ENCODE results near the gene SHMT1.
"Not testable (repeated sequence)": the region's sequence is repeated elsewhere in the genome, so short reads cannot be mapped to it uniquely, and the experiment has no call there.

Gene SHMT1

DNA sequence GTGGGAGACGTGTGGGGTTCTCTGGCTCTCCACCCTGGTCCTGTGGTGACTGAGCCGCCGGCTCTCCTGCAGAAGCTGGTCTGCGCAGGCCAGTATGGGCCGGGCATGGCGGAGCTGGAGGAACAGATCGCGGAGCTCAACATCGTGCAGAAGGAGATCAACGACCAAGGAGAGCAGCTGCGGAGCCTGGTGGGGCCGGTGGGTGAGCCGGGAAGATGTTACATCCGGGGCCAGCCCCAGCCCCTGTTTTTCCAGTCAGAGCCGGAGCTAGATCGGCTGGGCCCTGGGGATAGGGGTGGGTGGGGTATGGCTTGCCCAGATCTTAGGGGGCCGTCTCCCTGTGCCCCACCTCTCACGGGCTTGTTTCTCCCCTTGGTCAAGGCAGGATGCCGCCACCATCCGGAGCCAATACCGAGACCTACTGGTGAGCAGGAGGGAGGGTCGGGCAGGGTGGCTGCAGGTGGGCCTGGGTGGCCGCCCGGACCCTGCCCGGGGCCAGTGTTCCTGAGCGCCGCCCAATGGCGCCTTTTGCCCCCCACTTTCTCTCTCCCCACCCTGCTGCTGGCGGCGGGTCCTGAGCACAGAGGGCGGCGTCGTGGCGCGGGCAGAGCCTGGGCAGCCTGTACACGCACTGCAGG lies 19.2 kb upstream of the SHMT1 start:
- no peak for DNase-seq (ENCODE audit: extremely low spot score)
- POLR2A ChIA-PET, result no interaction called here
- CTCF ChIA-PET, result no interaction called here
- TF ChIP-seq ELF4 (IDR thresholded peaks at IDR 0.05) (no peak), CTBP1 (IDR thresholded peaks at IDR 0.05; ENCODE audit: borderline replicate concordance) (no peak), SUZ12 (IDR thresholded peaks at IDR 0.05) (no peak), ZNF384 (IDR thresholded peaks at IDR 0.05) (no peak)
- TF ChIP-seq, protein P1, sequence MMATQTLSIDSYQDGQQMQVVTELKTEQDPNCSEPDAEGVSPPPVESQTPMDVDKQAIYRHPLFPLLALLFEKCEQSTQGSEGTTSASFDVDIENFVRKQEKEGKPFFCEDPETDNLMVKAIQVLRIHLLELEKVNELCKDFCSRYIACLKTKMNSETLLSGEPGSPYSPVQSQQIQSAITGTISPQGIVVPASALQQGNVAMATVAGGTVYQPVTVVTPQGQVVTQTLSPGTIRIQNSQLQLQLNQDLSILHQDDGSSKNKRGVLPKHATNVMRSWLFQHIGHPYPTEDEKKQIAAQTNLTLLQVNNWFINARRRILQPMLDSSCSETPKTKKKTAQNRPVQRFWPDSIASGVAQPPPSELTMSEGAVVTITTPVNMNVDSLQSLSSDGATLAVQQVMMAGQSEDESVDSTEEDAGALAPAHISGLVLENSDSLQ (IDR thresholded peaks at IDR 0.05), result no peak

DNA sequence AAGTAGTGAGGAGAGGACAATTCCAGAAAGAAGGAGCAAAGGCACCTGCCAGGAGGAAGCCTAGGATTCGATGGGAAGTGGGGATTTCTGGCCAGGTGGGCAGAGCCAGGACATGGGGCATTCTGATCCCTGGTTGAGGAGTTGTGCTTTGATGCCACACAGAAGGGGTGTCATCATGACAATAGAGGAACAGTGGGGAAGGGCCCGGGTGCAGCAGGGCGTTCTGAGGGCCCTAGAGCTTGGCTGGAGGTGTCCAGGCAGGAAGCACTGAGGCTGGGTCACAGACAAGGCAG lies 18.5 kb upstream of the SHMT1 start:
- ChIA-PET CTCF (no interaction called here), POLR2A (no interaction called here)
- TF ChIP-seq, protein P1 (IDR thresholded peaks at IDR 0.05), result no peak
- no peak for TF ChIP-seq LEF1 (IDR thresholded peaks at IDR 0.05; ENCODE audit: borderline replicate concordance)
- no peak for TF ChIP-seq BHLHE40 (IDR thresholded peaks at IDR 0.05; ENCODE audit: borderline replicate concordance)
- no peak for TF ChIP-seq TARDBP (IDR thresholded peaks at IDR 0.05)
- TF ChIP-seq FOXK2 (IDR thresholded peaks at IDR 0.05), result no peak
- no peak for TF ChIP-seq ARNT (IDR thresholded peaks at IDR 0.05)
- TF ChIP-seq ELF4 (IDR thresholded peaks at IDR 0.05), result no peak
- no peak for TF ChIP-seq NFRKB (IDR thresholded peaks at IDR 0.05)
- TF ChIP-seq L3MBTL2 (conservative IDR thresholded peaks at IDR 0.05), result no peak
- no peak for TF ChIP-seq FOXA1 (IDR thresholded peaks at IDR 0.05)
- no peak for TF ChIP-seq HDGF (IDR thresholded peaks at IDR 0.05; ENCODE audit: borderline replicate concordance)
- no peak for TF ChIP-seq SP1 (IDR thresholded peaks at IDR 0.05)
- no peak for TF ChIP-seq SUZ12 (IDR thresholded peaks at IDR 0.05)
- no peak for TF ChIP-seq ZNF384 (IDR thresholded peaks at IDR 0.05)
- no peak for TF ChIP-seq CTBP1 (IDR thresholded peaks at IDR 0.05; ENCODE audit: borderline replicate concordance)
- no peak for TF ChIP-seq FOXM1 (IDR thresholded peaks at IDR 0.05; ENCODE audit: borderline replicate concordance)
- no peak for DNase-seq (ENCODE audit: extremely low spot score)

DNA sequence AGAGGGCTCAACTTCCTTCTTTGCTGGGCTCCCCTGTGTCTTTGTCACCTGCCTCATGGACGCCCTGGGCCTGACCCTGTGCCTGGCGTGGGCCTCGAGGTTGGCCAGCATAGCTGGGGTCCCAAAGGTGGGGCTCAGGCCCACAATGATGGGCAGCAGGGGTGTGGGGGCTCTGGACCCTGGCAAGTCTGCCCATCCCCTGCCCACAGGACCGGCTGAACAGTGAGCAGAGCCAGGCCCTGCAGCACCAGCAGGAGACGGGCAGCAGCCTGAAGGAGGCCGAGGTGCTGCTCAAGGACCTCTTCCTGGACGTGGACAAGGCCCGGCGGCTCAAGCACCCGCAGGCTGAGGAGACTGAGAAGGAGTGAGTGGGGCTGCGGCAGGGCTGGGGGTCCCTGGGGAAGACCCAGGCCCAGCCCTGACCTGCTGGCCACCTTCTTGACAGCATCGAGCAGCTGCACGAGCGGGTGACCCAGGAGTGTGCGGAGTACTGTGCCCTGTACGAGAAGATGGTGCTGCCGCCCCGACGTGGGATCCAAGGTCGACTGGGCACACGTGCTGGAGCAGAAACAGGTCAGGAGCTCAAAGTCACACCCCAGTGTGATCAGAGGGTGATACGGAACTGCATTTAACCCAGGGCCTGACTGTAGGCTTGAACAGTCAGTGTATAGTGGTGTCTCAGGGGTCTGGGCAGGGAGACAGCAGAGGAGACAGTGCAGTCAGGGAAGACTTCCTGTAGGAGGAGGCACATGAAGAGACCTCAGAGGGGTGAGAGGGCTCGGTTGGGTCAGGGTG lies 18.0 kb upstream of the SHMT1 start:
- CTCF ChIA-PET, result no interaction called here
- no peak for DNase-seq (ENCODE audit: extremely low spot score)
- POLR2A ChIA-PET, result no interaction called here
- TF ChIP-seq L3MBTL2 (conservative IDR thresholded peaks at IDR 0.05) (no peak), ZNF384 (IDR thresholded peaks at IDR 0.05) (no peak), TARDBP (IDR thresholded peaks at IDR 0.05) (no peak), ELF4 (IDR thresholded peaks at IDR 0.05) (no peak), HDGF (IDR thresholded peaks at IDR 0.05; ENCODE audit: borderline replicate concordance) (no peak), SUZ12 (IDR thresholded peaks at IDR 0.05) (no peak), SP1 (IDR thresholded peaks at IDR 0.05) (no peak), BHLHE40 (IDR thresholded peaks at IDR 0.05; ENCODE audit: borderline replicate concordance) (no peak)
- TF ChIP-seq, protein P1 (IDR thresholded peaks at IDR 0.05), result no peak

DNA sequence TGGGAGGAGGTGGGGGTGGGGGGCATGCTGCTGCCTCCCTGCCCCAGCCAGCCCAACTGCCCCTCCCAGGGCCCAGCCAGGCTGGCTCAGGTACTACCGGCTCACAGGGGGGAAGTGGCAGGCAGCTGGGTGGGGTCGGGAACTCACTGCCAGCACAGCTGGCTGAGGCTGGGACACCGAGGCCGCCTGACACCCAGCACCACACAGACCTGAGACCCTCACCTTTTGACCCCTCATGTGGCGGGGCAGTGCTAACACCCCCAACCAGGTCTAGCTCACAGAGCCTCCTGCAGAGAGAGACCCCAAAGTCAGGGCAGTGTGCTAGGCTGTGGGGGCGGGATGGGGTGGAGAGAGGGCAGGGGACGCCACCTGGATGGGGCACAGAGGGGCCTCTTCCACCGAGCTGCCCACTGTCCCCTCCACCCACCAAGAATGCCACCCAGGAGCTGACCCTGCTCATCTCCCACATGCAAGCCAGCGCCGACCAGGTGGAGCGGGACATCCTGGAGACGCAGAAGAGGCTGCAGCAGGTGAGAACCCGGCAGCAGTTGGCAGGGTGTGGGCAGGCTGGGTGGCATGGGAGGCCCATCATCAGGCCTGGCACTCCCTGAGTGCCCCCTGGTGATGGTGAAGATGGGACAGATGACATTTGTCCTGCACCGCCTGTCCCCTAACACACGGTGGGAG lies 17.3 kb upstream of the SHMT1 start:
- no peak for TF ChIP-seq BHLHE40 (IDR thresholded peaks at IDR 0.05; ENCODE audit: borderline replicate concordance)
- TF ChIP-seq L3MBTL2 (conservative IDR thresholded peaks at IDR 0.05), result no peak
- no peak for DNase-seq (ENCODE audit: extremely low spot score)
- ChIA-PET CTCF (no interaction called here), POLR2A (no interaction called here)

DNA sequence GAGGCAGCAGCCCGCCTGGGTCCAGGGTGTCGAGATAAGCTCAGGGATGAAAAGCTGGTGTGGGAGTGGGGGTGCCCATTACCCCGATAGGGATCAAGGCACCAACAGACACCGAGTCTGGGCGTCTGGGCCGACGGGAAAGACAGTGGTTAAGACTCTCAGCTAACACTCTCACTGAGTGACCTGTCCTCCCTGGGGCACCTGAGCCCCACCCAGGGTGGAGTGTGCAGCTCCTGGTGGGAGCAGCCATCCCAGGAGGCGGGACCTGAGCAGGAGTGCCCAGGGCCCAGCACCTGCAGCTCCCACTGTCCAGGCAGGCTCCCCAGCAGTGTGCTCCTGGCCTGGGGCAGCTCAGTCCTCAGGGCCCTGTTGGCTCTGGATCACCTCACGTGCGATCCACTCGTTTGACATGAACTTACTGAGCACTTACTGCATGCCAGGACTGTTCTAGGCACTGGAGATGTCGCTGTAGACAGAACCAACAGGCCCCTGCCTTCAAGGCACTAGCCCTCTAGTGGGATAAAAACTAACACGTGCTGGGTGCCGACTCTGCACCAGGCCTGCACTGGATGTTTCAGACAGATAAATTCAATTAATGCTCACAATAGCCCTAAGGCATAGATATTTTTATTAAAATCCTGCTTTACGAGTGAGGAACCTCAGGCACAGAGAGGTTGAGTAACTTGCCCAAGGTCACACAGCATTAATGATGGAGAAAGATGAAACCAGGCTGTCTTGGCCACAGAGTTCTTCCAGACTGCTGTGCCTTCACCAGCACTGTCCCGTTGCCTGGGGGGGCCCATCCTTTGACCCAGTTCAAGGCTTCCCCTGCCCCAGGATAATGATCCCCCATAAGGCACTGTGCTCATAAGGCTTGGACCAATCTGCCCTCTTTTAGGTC lies 16.1 kb upstream of the SHMT1 start:
- DNase-seq (ENCODE audit: extremely low spot score), result no peak
- ChIA-PET POLR2A (interaction anchor here (1.6 kb wide), 1 partner anchor 16 kb away, joined by 4 read pairs; the partner anchor contains the start of gene SHMT1), CTCF (no interaction called here)
- no peak for TF ChIP-seq FOXA1 (IDR thresholded peaks at IDR 0.05)
- no peak for TF ChIP-seq ARNT (IDR thresholded peaks at IDR 0.05)
- TF ChIP-seq, protein P1 (IDR thresholded peaks at IDR 0.05), result no peak
- TF ChIP-seq FOXM1 (IDR thresholded peaks at IDR 0.05; ENCODE audit: borderline replicate concordance), result no peak
- TF ChIP-seq FOXK2 (IDR thresholded peaks at IDR 0.05), result no peak
- no peak for TF ChIP-seq CTBP1 (IDR thresholded peaks at IDR 0.05; ENCODE audit: borderline replicate concordance)
- no peak for TF ChIP-seq SUZ12 (IDR thresholded peaks at IDR 0.05)
- TF ChIP-seq TARDBP (IDR thresholded peaks at IDR 0.05), result no peak
- TF ChIP-seq LEF1 (IDR thresholded peaks at IDR 0.05; ENCODE audit: borderline replicate concordance), result no peak
- TF ChIP-seq L3MBTL2 (conservative IDR thresholded peaks at IDR 0.05), result no peak
- no peak for TF ChIP-seq BHLHE40 (IDR thresholded peaks at IDR 0.05; ENCODE audit: borderline replicate concordance)
- no peak for TF ChIP-seq HDGF (IDR thresholded peaks at IDR 0.05; ENCODE audit: borderline replicate concordance)
- TF ChIP-seq SP1 (IDR thresholded peaks at IDR 0.05), result no peak
- TF ChIP-seq NFRKB (IDR thresholded peaks at IDR 0.05), result no peak
- TF ChIP-seq ZNF384 (IDR thresholded peaks at IDR 0.05), result no peak
- TF ChIP-seq ELF4 (IDR thresholded peaks at IDR 0.05), result no peak

DNA sequence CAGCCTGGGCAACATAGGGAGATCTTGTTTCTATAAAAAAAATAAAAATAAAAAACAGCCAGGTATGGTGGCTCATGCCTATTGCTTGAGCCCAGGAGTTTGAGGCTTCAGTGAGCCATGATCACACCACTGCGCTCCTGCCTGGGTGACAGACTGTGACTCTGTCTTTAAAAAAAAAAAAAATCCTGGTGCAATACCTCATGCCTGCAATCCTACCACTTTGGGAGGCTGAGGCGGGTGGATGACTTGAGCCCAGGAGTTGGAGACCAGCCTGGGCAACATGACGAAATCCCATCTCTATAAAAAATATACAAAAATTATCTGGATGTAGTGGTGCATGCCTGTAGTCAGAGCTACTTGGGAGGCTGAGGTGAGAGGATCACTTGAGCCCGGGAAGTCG lies 15.3 kb upstream of the SHMT1 start:
- CTCF ChIA-PET; DNase-seq (ENCODE audit: extremely low spot score): not testable (repeated sequence)
- POLR2A ChIA-PET, result interaction anchor here (1.6 kb wide), 1 partner anchor 15 kb away, joined by 4 read pairs; the partner anchor contains the start of gene SHMT1

Measured in HEK293T (cell line).